NCI-H187 treated with DMSO at 0.1 percent for 48 hours (cell line): ENCODE measurements around the gene TRIML2.

Experiments
- DNase-seq: peaks from one replicate; lab custom pipeline; 2025; lab: John Stamatoyannopoulos, UW

TRIML2 gene, protein sequence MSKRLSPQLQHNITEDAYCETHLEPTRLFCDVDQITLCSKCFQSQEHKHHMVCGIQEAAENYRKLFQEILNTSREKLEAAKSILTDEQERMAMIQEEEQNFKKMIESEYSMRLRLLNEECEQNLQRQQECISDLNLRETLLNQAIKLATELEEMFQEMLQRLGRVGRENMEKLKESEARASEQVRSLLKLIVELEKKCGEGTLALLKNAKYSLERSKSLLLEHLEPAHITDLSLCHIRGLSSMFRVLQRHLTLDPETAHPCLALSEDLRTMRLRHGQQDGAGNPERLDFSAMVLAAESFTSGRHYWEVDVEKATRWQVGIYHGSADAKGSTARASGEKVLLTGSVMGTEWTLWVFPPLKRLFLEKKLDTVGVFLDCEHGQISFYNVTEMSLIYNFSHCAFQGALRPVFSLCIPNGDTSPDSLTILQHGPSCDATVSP

DNA sequence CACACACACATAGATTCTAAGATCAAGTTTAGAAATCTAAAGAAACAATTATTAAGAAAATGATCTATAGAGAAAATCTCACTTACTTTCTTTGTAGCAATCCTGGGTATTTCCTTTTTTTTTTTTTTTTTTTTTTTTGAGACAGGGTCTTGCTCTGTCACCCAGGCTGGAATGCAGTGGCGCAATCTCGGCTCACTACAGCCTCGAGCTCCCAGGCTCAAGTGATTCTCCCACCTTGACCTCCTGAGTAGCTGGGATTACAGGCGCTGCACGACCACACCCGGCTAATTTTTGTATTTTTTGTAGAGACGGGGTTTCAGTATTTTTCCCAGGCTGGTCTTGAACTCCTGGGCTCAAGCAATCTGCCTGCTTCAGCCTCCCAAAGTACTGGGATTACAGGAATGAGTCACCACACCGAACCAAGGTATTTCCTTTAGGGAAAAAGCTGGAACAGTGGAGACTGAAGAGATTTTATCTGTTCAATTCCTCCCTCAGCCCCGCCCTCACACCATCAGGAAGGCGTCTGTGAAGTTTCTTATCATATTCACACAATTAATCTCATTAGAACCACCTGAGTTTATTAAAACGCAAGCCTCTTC is at the start of gene TRIML2:
TRIML2 (minus strand) TSS at position 447 of the 599 bp plus-strand sequence. CDS start 4,235 bp downstream, outside the sequence.
- DNase-seq = no peak

DNA sequence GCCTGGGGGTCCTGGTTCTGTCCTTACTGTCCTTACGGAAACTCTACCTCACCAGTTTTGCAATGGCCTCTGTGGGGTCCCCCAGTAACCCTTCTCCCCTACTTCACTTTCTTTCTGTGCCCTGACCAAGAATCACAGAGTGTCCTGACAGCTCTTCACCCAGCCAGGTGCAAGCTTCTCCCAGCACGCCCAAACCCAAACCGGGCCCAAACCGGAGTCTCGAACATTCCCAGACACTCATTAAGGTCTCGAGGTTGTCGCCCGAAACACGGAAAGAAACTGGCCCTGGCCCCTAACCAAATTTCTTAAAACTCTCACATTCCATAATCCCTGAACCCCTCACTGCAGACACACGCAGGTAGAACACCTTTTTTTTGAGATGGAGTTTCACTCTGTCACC is 48.9 kb upstream of the TRIML2 start:
- DNase-seq = no peak

DNA sequence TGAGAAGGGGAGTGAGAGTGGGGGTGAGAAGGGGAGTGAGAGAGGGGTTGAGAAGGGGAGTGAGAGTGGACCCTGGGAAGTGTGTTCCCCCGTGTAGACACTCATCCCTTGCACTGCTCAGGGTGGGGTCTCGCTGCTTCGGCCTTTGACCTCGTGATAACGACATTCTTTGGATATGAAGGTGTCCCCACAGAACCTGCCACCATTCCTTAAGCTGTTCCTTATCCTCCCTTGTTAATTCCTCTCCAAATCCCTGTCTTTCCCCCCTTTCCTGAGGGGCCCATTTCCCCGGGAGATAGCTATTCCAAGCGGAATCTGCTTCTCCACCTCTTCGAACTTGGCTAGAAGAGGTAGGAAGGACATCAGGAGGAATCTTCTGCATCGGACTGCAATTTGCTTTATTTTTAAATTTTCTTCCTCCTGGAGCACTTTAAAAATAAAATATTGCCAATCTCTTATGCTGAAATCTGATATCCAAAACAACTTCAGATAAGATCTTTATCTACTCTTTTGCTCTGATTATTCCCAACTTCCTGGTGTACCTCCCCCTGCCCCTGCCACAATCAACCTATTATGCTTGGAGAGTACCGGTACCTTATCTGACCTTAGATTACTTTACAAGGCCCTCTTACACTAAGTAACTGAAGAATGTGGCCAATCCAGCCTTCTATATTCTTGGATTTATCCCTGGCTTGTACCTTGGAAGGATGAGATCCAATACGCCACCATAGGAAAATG is 45.4 kb upstream of the TRIML2 start:
- DNase-seq = no peak

DNA sequence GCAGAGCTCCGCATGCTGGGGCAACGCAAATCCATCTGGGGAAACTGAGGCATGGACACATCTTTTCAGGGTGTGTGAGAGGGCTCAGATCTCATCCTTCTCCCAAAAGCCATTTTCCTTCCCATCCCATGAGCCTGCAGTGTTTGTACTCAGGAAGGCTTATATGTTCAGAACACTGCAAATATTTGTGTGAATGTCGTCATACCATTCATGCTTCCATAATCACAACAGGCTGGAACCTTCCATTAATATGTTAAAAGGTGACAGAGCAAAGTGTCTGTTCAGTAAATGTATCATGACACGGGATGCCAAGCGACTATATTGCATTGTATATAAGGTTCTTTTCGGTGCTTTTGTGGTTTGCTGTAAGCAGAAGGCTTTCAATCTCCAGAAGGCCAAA is 38.4 kb upstream of the TRIML2 start:
- DNase-seq = no peak

DNA sequence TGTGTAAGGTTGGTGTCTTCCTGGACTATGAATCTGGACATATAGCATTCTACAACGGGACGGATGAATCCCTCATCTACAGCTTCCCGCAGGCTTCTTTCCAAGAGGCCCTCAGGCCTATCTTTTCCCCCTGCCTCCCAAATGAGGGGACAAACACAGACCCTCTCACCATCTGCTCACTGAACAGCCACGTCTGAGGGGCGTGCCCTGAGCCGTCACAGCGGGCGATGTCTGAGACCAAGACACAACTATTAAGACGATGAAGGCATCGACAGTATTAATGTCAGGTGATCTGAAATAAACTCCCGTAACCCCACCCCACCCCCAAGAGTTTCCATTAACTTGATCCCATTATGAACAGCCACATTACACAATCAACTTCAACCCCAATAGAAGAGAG is 37.8 kb upstream of the TRIML2 start:
- no peak for DNase-seq

DNA sequence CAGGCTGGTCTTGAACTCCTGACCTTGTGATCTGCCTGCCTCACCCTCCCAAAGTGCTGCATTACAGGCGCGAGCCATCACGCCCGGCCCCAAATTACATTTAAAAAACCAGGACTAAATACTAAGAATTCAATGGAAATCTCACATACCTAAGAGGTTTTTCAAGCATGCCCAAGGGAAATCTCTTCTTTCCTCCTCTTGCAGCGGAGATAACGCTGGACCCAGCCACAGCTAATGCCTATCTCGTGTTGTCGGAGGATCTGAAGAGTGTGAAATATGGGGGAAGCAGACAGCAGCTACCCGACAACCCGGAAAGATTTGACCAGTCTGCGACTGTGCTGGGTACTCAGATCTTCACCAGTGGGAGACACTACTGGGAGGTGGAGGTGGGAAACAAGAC is 37.2 kb upstream of the TRIML2 start:
- no peak for DNase-seq

DNA sequence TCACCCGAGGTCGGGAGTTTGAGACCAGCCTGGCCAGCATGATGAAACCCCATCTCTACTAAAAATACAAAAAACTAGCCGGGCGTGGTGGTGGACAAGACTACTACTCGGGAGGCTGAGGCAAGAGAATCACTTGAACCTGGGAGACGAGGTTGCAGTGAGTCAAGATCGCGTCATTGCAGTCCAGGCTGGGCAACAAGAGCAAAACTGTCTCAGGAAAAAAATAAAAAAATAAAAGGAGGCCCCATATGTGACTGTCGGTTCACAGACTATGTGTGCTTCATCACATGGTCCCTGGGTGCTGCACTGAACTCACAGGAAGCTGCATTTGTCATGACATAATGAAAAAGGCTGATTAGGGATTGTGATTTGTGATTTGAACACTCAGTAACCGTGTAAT is 36.2 kb upstream of the TRIML2 start:
- DNase-seq = no peak

DNA sequence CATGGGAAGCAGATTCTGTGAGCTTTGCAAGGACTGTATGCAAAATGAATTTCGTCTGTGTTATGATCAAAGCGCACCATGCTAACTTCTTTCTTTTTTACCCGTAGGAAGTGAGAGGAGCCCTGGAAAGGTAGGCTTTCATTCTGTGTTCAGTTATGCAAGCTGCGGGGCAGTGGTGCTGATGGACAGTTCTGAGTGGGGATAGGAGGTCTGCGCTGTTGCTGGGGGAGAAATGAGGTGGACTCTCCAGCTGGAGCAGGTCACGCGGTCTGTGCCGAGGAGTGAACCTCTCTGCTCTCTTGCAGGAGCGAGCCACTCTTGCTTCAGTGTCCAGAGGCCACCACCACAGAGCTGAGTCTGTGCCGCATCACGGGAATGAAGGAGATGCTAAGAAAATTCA is 34.3 kb upstream of the TRIML2 start:
- DNase-seq = no peak

DNA sequence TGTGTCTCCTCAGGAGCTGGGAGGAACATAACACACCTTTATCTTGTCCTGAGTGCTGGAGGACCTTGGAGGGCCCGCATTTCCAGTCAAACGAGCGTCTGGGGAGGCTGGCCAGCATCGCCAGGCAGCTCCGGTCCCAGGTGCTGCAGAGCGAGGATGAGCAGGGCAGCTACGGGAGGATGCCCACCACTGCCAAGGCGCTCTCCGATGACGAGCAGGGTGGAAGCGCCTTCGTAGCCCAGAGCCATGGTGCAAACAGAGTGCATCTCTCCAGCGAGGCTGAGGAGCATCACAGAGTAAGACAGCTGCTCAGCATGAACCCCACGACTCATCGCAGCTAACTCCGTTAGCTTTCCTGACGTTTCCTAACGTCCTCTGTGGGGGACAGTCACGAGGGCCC is 30.3 kb upstream of the TRIML2 start:
- no peak for DNase-seq

DNA sequence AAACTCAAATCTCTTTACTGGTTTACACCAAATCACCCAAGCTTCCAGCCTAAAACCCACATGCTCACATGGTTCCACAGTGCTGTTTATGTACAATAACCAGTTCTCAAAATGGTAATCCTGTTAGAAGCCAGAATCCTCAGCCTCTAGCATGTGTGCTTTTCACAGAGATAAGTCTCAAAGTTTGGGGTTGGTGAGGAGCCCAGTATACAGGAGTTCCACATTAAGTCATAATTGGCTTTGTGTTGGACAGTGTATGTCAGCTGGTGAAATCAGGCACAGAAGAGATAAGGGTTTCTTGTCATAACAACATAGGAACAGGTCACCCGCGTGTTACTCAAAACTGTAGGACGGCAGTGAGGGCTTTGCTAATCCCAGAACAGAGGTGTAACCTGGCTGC is 29.7 kb upstream of the TRIML2 start, which contains the start of gene TRIML1:
TRIML1 (plus strand) TSS at position 301 of the 400 bp plus-strand sequence. CDS start 118 bp downstream, outside the sequence.
- DNase-seq = no peak

DNA sequence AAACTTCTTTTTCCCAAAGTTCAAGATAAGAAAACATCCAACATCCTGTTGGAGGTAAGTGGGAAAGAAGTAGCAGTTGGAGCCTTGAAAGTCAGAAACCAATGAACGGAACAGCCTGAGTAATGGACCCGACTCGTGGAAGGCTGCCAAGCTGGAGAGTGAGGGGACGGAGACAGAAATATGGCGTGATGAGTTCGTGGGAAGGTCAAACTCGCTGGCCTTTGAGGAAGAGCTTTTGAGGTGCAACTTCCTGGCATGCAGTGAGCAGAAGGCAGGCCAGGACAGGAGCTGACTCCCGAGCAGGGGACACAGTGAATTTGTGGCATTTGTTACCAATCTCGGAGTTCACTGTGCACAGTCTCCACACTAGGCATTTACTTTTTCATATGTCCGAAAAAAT is 28.8 kb upstream of the TRIML2 start:
- no peak for DNase-seq

DNA sequence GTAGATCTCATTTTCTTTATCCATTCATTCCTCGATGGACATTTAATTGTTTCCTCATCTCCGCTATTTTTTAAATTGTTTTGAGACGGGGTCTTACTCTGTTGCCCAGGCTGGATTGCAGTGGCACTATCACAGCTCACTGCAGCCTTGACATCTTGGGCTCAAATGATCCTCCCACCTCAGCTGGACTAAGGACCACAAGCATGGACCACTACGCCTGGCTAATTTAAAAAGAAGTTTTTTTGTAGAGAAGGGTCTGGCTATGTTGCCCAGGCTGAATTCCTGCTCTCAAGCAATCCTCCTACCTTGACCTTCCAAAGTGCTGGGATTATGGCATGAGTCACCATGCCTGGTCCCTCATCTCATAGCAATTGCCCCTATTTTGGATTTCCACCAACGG is 22.8 kb upstream of the TRIML2 start:
- no peak for DNase-seq

DNA sequence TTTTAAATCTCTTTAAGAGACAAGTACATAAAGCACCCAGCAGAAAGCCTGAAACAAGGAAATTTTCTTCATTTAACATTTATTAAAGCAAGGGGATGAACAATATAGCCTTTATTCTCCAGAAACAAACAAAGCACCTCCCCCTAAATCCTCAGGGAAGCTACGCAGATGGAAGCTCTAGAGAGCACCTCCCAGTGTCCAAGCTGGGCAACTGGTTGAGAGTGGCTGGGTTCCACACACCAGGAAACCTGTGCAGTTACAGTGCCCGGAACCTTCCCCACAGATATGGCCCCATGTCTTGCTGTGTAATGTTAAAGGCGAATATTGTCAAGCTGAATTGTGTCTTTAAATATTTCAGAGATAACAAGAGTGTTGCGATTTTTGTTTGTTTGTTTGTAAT is 21.0 kb upstream of the TRIML2 start:
- no peak for DNase-seq

DNA sequence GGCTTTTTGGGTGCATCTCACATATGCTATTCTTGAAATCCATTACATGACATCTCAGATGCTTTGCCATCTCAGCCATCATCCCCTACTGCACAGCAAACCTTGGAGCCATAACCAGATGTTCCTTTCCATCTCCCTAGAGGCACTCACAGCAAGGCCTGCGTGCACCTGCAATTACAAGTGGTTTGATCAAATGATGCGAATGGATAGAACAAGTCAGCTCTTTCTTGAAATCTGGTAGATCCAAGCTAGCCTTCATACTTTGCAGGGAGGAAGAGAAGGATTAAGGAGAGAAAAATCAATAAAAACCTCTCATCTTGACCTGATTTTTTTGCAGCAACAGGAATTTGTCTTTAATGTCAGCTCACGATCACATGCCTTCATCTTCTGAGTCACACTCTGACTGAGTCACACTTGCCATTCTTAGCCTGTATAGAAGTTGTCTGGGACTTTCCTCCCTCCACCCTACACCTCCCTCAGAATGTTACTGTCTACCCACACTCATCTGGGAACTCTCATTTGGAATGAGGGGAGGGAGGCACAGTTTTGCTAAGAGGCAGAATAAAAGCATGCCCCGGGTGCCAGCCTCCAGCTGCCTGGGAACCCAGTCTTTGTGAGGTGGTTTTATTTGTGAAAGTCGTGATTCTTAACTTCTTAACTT is 17.9 kb upstream of the TRIML2 start:
- no peak for DNase-seq

DNA sequence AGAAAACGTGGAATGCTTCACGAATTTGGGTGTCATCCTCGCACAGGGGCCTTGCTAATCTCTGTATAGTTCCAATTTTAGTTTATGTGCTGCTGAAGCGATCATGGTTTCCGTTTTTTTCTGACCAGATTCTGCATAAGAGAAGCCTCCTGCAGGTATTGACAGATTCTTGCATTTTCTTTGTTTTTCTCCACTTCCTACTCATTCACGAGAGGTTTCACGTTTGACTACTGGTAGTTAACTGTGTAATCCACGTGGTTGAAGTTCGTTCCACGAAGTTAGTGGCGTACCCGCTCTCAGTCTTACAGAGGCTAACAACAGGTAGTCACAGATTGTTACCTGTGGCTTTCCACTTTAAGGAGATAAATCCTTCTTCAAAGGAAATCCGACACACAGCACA is 12.1 kb upstream of the TRIML2 start:
- no peak for DNase-seq

DNA sequence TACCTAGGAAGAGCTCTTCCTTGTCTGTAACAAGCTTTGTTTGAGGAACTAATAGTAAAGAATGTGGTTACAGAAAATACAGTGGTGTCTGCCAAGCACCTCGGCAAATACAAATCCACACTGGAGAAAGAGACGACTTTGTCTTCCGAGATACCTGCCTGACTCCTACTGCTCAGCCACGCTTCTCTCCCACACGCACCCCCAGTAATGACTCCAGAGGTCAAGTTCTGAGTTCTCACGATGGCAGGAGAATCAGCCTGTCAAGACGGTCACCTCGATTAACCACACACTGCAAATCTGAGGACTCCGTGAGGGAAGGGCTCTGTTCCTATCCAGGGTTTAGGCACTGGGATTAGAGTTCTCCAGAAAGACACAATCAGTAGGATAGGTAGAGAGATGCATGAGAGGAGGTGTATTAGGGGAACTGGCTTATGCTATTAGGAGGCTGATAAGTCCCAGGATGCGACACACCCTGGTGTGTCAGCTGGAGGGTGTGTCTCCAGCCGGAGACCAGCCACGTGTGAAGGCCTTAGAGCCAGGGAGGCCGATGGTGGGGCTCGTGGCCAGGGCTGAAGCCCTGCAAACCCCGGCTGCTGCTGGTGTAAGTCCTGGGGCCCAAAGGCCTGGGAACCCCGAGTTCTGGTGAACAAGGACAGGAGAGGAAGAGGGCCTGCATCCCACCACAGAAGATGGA is 8.4 kb upstream of the TRIML2 start:
- no peak for DNase-seq

DNA sequence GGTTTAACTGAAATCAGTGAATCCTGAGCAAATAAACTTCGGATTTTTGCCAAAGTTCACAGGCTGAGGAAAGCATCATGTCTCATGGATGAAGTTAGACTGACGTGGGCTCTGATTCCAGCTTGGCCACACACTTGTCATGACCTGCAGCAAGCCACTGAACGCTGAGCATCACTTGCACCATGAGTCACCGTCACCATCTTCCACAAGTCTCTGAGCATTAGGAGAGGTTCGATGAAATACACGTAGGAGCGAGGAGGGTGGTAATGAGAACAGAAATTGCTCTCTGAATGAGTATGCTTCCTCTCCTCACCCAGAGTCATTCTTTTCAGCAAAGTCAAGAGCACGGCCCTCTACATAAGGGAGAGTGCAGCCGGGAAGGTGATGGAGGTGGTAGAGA is 3.8 kb upstream of the TRIML2 start:
- no peak for DNase-seq

DNA sequence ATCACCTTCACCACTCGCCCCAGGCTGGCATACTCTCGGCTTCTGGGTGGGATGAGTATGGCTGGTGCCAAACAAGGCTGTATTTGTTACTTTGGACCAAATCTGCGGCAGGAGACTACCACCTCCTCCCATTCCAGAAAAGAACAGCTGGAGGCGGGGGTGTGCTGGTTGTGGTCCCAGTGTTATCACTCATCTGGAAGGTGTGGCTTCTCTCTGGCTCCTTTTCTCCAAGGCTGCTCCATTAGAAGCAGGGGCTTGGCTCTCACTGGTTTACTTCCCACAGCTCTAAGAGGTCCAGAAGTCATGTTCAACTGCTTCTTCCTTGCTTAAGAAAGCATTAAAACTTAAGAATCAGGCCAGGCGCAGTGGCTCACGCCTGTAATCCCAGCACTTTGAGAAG is 2.6 kb upstream of the TRIML2 start:
- no peak for DNase-seq

DNA sequence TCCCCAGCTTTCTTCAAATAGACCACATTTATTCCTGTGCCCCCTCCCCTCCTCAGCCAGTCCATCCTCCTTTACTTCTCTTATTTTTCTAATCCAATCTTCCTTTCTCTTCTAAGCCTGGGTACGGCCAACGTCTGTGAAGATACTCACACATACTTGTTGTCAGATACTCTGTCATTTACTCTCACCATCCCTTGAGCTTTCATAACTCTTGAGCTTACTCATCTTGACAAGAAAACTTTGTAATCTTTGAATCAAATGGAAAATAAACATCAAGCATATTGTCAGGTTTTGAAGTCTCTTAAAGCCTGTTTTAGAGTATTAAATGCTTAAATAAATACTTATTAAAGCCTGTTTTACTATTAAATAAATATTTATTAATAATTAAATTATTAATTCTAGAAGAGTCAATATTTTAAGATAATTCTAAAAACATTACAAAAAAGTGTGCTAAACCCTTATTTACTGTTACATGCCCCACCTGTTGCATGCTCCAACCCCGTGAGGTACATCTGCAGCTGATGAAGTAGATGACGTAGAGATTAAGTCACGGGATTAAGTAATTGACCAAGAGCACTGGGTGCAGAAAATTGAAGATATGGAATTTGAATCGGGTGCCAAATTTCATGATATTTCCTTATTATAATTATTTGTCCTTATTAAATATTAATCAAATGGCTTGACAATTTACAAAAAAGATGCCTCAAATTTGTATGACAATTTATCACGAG is 1.5 kb upstream of the TRIML2 start:
- DNase-seq = no peak

DNA sequence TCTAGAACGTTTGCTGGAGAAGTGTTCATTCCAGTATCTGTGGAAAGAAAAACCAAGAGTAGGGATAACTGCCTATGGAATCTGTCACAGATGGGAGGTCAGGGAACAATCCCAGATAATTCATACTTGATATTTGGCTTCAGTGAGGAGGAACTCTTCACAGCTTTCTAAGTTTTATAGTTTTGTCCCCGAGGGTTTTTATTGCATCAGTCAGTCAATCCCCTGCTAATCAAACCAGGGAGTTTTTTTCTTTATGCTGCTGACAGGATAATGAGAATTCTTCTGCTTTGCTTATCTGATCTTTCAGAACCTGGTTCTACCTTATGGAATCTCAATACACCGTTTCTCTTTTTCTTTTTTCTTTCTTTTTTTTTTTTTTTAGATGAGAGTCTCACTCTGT is 633 bp upstream of the TRIML2 start:
- DNase-seq = no peak
